Right renal pelvis (tissue), 4 donors: ENCODE results near the gene TOP2A. TPM values are rescaled to one million over a fixed set of nuclear protein-coding genes. Genes with fewer than 3 reads are reported as not detected.

Experiments
- DNase-seq, 4 donors: peaks; one replicate each; pipeline ENCODE4 v3.0.0-alpha.2; 2013; ENCODE audit warnings: low read depth in 4 of 4, low spot score in 3 of 4, missing footprints in 1 of 4
- polyA plus RNA-seq, 4 donors: library from polyadenylated mRNA; unstranded; fragments of 120-200 nt; gene quantifications; one replicate each; pipeline ENCODE4 v1.2.1, GENCODE V29; 2013; ENCODE audit not compliant: insufficient read length in 4 of 4

Gene TOP2A
- polyA plus RNA-seq, 4 donors = 164 to 196 (median 176) TPM

DNA sequence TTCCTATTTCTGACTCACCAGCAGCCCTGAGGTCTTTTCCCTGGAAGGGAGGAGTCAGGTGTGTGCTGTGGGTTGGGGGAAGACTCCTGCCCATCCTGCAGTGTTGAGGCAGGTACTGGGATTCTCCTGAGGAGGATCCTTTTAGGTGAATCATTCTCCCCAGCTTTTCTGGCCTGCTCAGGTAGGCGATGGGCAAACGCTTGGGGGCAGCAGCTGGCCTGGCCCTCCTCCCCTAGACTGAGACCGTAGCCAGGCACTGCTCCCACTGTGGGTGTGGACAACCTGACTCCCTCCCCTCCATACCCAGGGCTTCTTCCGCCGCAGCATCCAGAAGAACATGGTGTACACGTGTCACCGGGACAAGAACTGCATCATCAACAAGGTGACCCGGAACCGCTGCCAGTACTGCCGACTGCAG, 68.2 kb downstream of the TOP2A start:
- DNase-seq = no peak

DNA sequence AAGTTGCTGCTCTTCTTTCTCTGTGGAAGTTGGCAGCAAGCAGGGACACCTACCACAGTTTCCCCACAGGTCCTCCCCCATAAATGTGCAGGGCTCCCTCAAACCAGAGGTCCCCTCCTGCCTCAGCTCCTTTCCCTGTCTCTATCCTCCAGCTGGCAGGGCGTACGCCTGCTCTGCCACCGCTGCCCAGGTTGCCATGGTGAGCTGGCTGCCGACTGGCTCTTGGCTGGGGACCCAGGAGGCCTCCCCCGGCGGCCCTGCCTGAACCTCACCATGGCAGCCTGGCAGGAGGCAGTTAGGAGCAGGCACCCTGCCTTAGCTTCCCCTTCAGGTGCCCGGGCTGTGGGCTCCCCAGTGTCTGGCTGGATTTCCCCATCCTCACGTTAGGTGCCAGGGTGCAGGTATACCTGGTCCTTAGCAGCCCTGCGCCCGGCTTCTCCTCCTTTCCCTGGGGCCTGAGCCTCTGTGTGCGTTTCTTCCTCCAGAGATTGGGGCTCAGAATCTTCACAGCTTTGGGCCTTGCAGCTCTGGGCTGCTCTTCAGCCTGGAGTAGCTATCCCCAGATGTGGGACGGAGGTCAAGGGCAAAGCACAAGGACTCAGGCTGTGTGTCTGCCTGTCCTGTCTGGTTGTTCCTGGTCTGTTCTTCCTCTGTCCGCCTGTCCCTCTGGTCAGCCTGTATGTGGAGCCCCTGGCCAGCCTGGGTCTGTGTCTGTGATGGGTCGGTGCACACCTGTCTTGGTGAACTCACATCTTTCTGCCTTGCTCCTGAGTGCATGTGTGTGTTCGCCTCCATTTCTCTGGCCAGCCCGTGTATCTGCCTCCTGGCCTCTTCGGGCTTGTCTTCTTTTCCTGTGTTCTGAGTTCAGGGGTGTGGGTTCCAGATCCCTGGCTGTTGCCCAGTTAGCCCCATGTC, 68.9 kb downstream of the TOP2A start:
- no peak for DNase-seq

DNA sequence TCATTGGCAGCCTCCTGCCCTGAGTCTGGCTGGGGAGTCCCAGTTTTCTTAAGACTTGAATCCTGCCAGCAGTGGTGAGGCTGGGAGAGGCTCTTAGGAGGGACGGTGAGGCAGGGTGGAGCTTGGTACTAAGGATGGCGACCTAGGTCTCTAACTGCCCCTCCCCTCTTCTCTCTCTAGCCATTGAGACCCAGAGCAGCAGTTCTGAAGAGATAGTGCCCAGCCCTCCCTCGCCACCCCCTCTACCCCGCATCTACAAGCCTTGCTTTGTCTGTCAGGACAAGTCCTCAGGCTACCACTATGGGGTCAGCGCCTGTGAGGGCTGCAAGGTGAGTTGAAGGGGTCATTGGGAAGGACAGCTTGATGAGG, 69.6 kb downstream of the TOP2A start:
- DNase-seq = no peak

DNA sequence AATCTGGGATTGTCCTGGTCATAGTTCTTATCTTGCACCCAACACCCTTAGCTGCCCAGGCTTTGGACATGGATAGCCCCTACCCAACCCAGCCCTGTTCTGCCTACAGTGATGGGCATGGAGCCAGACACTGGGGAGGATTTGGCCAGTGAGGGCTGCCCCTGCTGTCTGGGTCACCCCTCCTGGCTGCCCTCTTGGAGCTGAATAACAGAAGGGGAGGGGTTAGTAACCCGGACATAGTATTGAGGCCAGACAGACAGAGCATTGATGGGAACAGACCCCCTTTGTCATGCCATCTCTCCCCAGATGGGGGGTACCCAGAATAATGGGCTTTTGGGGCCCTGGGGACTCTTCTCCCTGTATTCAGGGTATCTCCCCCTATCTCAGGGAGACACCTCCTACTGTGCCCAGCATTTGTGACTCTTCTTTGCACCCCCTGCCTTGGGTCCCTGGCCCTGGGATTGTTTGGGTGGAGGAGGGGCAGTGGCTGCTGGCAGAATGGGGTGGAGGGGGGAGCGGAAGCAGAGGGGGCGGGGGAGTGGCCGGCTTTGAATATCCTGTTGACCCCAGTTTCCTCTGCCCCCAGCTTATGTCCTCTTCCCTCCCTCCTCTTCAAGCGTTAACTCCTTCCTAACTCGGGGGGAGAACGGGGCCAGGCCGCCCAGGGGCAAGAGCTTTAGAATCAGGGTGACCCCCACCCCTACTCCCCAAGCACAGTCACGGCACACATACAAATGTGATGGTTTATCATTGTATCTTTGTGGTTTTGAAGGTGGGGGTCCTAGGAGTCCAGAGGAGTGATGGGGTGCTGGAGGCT, 70.2 kb downstream of the TOP2A start:
- no peak for DNase-seq

DNA sequence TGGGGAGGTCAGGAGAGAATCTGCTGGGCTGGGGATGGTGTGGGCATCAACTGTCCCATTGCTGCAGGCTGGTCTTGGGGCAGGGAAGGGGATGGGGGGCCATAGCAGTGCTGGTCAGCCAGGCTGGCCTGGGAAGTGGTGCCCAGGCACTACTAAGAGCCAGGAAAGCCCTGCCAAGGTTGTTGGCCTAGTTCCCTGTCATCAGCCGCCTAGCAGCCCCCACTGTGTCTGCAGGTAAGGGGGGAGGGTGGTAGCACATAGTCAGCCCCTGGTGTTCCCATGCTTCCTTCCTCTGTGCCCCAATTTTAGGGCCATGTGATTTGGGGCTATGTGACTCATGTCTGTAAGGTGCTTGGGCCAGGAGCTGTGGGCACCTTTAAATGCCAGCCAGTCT, 70.9 kb downstream of the TOP2A start:
- DNase-seq = no peak

DNA sequence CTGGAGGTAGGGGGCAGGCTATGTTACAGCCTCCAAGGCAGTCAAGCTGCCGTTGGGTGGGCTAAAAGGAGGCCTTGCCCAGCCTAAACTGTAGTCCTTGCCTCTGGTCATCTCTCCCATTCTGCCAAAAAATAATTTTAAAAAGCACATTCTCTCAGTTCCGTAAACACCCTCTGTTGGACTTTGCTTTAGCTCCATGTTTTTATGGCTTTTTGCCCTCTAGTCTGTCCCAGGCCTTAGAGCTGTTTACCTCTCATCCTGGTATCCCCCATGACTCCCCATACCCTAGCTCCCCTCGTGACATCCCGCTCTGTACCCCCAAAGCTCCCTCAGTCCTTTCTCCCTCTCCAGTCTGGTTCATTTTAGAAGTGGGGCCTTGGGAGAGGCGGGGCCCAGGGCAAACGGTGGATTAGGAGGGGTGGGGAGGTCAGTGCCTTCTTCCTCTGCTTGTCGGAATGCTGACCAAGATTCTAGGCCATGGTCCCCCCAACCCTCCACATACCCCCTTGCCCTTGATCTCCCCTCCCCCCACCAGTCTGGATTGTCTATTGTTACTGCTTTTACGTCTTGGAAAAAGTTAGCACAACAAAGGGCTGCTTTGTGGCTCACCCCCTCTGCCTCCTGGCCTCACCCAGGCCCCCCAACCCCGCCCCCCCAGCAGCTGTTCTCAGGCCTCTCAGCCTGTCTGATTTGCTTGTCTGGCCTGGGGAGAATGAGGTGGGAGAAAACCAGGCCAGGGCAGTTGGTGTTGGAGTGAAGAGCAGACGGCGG, 71.5 kb downstream of the TOP2A start:
- no peak for DNase-seq

DNA sequence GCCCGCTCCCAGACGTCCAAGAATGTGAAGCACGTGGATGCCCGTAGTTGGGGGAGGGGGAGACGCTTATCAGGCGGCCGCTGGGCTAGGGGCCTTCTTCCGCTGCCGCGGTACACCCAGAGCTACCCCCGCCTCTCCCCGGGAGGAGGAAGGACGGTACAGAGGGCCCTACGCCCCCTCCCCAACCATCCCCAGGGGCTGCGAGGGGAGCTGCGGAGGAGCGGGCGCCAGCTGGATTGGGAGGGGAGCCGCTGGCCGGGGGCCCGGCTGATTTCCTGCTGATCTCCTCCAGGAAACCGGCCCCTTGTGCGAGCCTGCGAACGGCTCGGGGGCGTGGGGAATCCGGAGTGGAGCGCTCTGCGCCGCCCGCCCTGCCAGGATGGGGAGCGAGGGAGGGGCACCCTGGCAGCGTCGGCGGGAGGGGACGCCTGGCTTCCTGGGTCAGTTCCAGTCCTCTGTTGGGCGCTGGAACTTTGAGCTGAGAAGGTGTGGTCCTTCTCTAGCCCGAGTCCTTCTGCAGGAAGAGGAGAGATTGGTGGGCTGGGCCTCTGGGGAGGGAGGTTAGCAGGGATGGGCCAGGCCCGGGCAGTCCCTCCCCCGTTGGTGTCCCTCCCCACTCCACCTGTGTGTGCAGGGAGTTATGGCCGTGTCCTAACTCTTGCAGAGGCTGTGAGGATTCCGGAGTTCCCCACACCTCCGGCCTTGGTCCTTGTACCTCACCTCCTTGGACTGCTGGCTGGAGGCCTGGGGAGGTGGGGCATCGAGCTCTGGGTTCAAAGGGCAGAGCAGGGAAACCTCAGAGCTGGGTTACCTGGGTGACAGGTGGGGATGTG, 72.3 kb downstream of the TOP2A start:
- no peak for DNase-seq

DNA sequence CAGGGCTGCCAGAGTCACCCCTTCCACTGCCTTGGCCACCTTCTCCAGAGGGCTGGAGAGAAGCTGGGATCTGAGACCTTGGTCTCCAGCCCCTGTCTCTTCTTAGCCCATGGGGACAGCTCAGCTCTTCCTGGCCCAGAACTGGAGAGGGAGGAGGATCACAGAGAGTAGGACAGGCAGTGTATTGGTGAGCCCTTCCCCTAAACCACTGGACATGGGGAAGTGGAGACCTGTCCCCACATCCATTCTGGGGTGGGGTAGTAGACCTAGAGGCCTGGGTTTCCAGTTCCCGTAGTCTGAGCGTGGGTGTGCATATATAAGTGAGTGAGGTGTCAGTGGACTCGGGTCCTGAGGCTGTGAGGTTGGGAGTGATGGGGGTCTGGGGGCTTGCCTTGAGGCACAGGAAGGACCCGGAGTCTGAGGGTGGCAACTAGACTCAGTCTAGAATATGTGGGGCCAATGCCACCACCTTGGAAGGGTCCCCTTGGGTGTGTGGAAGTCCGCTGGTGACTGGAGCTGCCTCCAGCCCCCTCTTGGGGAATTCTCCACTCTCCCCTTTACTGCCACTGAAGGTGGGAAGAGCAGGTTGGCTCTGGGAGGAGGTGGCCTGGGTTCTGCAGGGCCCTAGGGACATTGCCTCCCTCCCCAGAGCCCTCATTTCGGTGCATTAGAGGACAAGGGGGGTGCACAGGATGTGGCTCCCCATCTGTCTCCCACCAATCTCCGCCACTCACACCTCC, 73.1 kb downstream of the TOP2A start:
- DNase-seq = no peak

DNA sequence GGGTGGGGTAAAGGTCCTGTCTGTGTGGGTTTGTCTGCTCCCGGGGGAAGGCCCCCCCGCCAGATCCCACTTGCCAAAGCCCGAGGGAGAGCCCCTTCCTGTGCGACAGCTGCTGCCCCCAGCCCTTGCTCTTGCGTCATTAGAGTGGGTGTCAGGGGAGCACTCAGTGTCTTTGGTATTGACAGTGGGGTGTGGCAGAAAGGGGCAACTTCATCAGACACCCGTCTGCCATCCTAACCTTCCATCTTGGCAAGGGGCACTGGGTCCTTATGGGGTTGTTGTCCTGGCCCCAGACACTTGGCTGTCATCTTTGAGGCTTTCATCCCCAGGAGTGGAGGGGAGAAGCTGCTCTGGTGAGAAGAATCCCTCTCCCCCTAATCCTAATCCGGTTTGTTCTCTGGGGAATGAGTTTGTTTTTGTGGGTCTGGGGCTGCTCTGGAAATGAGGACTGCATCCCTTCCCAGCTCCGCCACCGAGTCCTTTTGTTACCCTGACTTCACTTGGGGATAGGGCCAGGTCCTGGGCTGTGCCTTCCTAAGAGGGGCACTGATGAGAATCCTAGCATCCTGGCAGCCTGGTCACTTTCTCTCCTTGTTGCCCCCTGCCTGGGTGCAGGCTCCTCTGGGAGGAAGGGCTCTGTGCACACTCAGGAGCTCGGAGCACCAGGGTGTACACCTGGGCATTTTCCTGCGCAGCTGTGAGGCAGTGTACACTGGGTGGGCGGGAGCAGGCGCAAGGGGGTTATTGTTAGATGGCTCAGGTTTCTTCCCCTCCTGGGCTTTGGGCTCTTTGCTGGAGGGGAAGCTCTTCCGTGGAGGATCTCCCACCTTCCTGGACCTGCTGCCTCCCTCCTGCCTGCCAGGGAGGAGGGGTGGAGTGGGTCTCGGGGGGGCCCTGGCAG, 74.2 kb downstream of the TOP2A start:
- DNase-seq = no peak

DNA sequence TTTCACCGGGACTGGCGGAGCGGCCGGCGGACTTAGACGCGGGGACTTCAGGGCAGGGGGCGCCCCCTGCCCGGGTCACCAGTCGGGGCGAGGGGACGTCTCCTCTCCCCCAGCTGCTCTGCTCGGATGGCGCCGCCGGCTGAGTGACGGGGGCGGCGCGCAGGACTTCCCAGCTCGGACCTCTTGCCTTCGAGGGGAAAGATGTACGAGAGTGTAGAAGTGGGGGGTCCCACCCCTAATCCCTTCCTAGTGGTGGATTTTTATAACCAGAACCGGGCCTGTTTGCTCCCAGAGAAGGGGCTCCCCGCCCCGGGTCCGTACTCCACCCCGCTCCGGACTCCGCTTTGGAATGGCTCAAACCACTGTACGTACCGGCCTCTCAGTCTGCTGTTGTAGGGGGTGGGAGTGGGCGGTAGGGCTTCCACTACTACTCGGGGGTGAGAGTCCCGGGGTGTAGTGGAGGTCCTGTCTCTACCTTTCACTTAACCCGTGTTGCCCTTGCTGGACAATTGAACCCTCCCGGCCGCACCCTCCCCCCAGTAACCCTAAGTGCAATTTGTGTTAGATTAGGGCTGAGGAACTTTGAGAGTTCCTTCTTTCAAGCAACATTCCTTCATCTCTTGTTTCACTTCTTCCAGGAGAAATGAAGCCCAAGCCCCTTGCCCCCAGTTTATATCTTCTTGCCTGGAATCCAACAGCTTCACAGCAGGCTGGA, 75.0 kb downstream of the TOP2A start:
- no peak for DNase-seq

DNA sequence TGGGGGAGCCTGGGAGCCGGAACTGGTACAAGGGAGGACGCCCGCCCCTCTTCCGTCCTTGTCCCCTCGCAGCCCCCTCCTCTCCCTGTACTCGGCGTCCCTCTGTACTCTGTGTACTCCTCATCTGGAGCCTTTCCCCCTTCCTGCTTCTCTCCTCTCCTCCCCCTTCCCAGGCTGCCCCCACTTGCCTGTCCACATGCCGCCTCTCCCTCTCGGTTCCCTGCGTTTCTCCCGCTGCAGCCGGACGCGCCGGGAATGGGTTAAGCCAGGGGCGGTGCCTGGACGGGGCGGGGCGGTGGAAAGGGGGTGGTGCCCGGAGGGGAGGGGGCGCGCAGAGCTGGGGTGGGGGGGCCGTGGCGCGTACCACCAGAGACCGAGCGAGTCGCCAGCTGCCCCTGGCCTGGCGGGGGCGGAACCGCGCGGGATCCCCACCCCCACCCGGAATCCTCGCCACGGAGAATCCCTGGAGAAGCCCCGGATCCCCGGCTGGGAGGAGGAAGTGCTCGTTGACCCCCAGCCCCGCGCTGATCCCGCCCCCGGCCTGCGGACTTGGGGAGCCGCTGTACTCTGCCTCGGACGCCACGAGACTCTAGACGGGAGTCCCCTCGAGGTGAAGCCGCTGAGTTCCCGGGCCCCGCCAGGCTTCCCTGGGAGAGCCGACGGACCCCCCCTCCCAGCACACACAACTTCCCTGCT, 75.7 kb downstream of the TOP2A start:
- peak in 1 of 4 donors; percentile 74 for DNase-seq

DNA sequence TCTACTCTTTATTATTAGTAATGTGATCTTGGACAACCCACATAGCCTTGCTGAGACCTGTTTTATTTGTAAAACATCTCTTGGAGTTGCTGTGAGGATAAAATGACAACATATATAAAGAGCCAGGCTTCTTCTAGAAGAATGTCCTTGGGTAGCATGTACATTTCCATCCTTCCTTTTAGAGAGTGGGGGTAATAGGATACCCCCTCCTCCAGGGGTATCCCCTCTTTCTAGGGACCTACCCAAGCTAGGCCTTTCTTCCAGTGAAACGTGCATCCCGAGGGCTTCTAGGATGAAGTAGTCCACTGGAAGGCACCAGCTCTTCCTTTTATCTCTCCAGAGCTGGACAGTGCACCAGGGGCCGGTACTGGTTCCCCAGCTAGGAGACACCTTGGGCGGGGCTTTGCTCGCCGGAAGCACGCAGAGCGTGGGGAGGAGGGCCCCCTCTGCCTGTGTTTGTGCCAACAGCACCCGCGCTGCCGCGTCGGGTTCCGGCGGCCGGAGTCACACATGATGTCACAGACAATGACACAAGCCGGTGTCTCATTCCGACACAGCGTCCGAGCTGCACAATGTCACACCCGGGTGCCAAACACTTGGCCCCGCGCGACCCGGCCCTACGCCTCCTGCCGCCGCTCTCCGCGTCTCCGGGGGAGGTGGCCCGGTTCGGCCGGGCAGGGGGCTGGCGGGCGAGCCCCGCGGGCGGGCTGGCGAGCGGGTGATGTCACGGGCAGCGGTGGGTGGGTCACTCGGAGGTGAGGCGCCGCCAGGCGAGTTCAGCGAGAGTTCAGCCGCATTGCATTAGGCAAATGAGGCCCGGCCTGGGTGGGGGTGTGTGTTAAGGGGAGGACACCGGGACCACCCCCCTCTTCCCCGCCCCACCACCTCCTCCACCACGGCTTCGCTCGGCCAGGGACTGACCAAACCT, 76.6 kb downstream of the TOP2A start:
- no peak for DNase-seq

DNA sequence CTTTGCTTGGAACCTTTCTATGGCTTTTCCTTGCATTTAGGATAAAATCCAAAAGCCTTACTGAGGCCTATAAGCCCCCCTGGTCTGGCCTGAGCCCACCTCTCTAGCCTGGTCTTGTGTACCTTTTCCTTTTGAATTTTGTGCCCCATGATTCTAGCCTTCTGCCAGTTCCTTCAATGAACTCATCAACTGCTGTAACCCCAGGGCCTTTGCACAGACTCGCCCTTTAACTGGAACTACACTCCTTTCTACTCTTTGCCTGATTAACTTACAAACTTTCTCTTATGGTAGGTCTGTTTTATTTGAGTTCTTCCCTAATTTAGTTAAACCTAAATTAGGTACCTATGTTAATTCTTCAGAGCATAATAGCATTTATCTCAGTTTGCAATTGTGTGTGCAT, 77.4 kb downstream of the TOP2A start:
- no peak for DNase-seq

DNA sequence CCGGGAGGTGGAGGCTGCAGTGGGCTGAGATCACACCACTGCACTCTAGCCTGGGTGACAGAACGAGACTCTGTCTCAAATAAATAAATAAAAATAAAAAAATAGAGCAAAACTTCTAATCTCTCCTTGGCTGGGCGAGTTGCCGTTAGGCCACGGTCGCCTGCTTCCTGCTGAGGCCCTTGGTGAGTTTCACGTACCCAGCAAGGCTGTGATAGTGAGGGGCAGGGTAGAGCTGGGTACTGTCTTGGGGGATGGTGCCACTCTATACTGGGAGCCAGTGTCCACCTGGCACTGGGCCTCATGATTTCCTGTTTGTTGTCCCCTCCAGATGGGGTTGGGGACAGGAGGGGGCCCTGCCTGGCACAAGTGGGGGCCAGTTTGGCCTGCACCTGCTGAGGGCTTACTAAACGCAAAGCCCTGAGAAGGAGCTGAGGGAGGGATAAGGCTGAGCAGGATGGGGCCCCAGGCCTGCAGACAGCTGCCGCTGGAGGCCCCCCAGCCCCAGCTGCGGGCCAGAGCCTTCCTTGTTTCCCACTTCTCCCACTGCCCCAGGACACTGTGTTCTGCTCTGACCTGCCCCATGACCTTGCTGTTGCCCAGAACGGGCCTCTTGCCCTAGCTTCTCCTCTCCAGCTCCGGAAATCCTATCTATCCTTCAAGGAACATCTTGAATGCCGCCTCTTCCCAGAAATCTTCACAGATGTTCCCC, 78.6 kb downstream of the TOP2A start:
- no peak for DNase-seq
